ENCODE measurements around the gene SULF2. TPM values are rescaled to one million over a fixed set of nuclear protein-coding genes. Genes with fewer than 3 reads are reported as not detected.

SULF2 gene
- total RNA-seq, 1 donor from 2014 or later: 39.7 TPM

DNA sequence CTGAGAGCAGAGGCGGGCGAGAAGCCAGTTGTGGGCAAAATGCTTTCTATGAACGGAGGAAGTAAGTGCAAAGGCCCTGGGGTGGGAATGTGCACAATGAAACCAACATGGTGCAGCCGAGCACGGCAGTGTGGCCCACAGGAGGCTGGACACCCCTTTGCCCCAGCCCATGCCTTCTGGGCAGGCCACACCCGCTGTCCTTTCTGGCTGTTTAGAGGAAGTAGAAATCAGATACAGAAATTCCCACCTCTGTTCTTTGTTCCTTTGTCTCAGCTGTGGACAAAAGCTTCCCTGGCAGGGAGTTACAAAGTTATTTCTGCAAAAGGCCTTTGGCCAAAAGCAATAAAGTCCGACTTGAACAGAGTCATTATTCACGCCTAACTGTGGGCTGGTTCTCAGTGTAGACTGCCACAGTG, 11.9 kb downstream of the SULF2 start:
- intact Hi-C loops (cut with DNase I): no loop called here

GRCh38 chr20:47770935-47771334, 14.3 kb downstream of the SULF2 start:
- DNase-seq (ENCODE audit: low spot score): no peak
- intact Hi-C loops (cut with DNase I): no loop called here

More for the DNA sequence above, 11.9 kb downstream of the SULF2 start:
- peak; percentile 79 for DNase-seq (ENCODE audit: low spot score)

DNA sequence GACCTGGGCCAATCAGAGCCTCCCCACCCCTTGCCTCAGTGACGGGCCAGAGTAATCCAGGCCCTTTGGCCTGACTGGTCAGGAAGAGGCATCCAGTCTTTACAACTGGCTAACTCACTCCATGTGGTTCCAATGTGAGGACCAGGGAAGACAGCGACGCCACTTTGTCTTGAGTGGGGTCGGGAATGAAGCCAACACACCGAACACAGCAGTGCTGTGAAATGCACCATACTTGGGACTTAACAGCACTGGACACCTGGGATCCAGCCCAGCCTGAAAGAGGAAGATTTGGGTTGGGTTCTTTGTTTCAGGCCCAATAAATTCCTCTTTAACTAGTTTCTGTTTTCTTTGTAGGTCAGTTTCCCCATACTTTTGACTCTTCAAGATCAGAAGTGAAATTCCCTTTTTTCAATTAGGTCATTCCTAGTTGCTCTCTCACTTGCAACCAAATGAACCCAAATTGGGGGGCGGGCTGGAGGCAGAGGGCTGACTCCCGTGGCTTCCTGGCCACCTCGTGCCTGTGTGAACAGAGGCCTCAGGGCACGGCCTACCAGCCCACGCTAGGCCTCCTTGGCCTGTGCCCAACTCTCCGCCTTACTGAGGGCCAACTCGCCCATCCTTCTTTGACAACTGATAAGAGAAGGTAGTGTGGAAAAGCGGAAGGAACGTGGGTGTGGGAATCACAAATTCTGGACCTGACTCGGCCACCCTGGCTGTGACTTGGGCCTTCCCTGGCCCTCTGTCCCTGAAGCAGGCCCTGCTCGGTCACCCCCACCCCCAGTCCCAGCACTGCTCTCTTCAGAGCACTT, 17.1 kb downstream of the SULF2 start:
- DNase-seq (ENCODE audit: low spot score): peak; percentile 82
- intact Hi-C loops (cut with DNase I): no loop called here

DNA sequence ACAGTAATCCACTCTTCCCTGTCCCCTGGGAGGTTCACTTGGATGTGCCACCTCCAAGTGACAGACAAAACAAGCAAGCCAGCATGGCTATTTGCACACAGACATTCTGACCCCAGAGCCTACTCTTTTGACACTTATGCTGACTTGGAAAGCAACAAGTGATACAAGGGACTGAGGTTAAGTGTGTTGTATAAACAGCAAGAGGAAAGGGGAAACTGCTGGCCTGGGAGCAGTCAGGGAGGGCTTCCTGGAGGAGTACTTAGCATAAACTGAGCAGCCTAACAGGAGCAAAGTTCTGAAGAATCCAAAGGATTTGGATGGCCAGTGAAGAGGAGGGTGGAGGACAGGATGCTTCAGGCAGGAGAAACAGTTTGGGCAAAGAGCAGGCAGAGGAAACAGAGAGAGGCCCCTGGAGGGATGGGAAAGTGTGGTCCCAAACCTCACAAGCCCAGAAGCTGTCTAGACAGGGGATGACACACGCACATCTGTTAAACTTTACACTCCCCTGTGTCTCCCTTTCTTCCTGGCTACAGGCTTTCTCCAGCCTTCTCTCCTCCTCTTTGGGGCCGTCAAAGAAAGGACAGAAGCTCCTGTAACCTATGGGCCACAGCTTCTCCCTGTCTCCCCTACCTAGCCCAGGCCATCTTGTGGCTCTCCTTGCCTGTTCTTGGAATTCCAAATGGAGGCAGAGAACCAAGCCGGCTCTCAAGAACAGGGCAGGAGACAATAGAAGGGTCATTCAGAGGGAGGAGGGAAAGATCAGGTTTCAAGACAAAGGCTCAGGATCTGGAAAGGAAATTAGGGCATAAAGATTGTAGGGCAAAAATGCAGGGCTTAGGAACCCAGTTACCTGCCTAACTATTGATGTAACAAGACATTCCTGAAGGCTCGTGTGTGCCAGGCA, 19.3 kb downstream of the SULF2 start:
- no peak for DNase-seq (ENCODE audit: low spot score)
- intact Hi-C loops (cut with DNase I): no loop called here

GRCh38 chr20:47765271-47765670, 20.0 kb downstream of the SULF2 start:
- intact Hi-C loops (cut with DNase I): no loop called here

GRCh38 chr20:47764154-47764733, 21.0 kb downstream of the SULF2 start:
- no peak for DNase-seq (ENCODE audit: low spot score)
- intact Hi-C loops (cut with DNase I): no loop called here

More at GRCh38 chr20:47765271-47765670, 20.0 kb downstream of the SULF2 start:
- DNase-seq (ENCODE audit: low spot score): no peak

DNA sequence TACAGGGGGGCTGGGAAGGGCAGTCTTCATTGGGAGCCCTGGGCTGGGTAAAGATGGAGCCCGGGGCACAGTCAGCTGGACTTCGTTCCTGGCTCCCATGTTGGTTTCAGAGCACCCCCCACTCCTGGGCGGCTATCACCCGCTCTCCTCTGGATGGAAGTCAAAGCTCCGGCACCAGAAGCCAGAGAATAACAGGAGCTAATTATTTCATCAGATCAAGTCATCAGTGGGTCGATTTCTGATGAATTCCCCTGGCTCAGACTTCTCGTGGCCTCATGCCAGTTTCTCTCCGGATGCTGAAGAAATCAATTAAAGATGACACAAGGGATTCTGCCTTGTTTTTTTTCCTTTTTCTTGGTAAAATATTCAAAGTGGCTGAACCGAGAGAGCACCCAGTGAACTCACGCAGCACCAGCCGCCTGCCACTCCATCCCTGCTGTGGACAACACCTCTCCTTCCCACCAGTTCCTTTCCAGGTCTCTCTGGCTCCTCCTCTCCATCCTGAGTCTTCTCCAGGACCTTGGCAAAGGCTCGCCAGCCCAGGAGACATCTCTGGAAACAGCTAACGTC, 22.5 kb downstream of the SULF2 start:
- DNase-seq (ENCODE audit: low spot score): no peak
- intact Hi-C loops (cut with DNase I): no loop called here

GRCh38 chr20:47761482-47762047, 23.7 kb downstream of the SULF2 start:
- intact Hi-C loops (cut with DNase I): no loop called here
- DNase-seq (ENCODE audit: low spot score): no peak

DNA sequence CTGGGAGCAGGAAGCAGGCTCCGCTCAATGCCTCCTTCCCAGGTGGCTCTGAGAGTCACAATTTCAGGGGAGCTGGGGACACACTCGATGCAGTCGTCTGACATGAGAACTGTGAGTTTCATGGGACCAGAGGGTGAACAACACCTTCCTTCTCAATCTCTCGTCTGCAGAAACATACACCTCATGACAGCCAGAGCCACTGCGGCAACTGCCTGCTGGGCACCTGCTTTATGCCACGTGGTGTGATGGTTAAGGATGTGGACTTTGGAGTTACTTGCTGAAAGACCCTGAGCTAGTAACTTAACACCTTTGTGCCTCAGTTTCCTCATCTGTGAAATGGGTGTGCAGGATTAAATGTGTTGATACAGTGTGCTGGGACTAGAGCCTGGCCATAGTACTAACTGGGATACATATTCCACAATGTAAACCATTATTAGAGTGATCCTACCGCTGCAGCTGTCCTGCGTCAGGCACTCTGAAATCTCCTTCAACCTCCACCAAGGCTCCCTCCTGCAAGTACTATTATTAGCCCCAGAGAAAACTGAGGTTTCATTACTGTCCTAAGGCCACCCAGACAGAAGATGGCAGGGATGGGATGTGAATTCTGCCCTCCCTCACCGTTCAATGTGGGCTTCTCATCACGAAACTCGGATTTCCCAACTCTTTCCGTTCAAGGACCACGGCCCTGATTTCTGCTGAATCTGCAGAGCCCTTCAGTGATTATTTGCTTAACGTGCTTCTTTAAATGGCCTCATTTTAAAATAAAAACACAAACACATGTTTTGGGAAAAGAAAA, 24.4 kb downstream of the SULF2 start:
- intact Hi-C loops (cut with DNase I): no loop called here
- DNase-seq (ENCODE audit: low spot score): no peak

- intact Hi-C loops (cut with DNase I): no loop called here
- no peak for DNase-seq (ENCODE audit: low spot score)
Observed at GRCh38 chr20:47758517-47759450, 26.5 kb downstream of the SULF2 start.

- DNase-seq (ENCODE audit: low spot score): no peak
- intact Hi-C loops (cut with DNase I): no loop called here
Observed at GRCh38 chr20:47757145-47758035, 27.9 kb downstream of the SULF2 start.

DNA sequence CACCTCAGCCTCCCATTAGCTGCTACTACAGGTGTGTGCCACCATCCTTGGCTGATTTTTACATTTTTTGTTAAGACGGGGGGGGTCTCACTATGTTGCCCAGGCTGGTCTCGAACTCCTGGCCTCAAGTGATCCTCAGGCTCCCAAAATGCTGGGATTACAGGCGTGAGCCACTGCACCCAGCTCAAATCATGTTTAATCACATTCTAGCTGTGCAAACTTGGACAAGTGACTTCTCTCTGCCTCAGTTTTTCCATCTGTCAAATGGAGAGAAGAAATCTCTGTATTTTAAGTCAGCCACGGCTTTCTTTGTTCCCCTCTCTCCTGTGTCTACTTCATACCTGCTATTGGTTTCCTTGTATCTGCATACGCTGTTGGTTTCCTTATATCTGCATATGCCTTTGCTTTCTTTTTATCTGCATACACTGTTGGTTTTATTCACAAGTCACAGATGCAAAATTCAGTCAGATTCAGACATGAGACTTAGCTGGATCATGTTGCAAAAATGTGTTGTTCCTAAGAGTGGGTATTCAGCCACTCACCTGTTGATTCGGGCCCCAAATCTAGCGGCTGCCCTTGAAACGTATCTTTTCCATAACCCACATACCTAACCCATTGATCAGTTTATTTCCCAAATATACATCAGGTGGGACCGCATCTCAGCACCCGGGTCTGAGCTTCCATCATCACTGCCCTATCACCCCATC, 30.2 kb downstream of the SULF2 start:
- intact Hi-C loops (cut with DNase I): no loop called here
- no peak for DNase-seq (ENCODE audit: low spot score)

DNA sequence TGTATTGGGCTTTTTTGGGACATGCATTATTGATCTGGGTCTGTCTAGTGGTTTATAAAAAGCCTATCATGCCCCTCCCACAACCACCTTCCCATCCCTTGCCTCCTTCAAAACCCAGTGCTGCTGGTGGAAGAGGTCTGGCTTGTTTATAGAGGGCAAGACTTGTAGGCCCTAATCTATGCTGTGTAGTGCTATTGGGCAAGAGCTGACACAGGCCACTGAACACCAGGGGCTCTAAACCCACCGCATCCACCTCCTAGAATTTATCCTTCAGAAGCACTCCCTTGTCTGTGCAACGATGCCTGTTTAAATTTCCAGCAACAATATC, 30.9 kb downstream of the SULF2 start:
- intact Hi-C loops (cut with DNase I): no loop called here
- no peak for DNase-seq (ENCODE audit: low spot score)

DNA sequence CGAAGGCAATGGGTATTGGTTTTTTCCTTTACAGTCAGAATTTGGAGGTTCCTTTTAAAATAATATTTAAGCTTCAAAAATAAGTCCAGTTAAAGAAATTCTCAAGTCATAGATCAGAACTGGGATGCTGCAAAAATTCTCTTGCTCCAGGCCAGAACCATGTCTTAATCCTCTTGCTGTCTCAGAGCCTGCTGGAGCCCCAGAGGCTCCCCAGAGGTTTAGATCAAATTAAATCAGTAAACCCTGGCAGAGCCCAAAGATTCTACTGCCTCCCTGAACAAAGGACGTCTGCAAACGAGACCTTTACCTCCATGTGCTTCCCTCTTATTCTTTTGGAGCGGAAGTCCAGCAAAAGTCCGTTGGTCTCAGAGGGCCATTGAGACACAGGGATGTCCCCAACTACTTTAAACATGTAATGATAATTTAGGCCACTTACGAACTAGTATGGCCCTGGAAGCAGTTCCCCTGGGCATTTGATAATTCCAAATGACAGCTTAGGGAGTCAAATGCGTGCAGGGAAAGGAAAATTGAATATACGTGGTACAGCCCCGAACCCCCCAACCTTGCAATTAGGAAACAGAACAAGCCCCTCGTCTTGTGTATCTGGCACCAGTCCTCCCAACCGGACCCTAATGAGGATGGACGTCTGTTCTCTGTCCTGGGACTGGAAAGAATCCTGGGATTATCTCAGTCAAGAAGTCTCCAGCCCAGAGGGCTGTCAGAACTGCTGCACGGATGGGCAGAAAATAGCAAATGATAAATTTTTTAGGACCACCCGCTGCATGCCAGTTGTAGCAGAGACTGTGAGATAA, 31.5 kb downstream of the SULF2 start:
- intact Hi-C loops (cut with DNase I): no loop called here
- no peak for DNase-seq (ENCODE audit: low spot score)

- intact Hi-C loops (cut with DNase I): no loop called here
Observed at GRCh38 chr20:47751449-47751848, 33.8 kb downstream of the SULF2 start.

DNA sequence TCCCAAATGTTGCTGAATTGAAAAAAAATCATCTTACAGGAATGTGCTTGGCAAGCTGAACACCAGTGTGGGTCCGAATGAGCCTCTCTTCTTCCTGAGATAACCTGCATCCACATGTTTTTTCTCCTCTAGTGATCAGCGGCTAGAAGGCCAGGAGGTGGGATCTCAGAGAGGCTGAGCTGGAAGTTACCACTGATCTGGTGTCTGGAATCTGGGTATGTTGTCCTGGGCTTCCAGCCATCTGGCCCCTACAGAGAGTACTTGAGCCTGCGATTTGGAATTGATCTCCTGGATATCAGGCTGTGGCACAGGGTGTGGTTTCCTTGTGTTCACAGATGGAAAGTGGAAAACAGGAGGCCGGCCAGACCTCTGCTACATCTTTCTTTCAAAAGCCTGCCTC, 35.9 kb downstream of the SULF2 start:
- DNase-seq (ENCODE audit: low spot score): no peak
- intact Hi-C loops (cut with DNase I): no loop called here

More at GRCh38 chr20:47751449-47751848, 33.8 kb downstream of the SULF2 start:
- no peak for DNase-seq (ENCODE audit: low spot score)

All from cardiac septum (tissue), 1 donor.